CD4-positive, alpha-beta T cell treated with Interleukin-2 at 100 ng/mL for 4 hours (primary cell): ENCODE results near the gene LPP.
A peak's percentile ranks its signal among the peaks of the same experiment; 100 is the strongest.
"Not testable (repeated sequence)": the region's sequence is repeated elsewhere in the genome, so short reads cannot be mapped to it uniquely, and the experiment has no call there.

Experiments
- DNase-seq: peaks from one replicate; pipeline ENCODE4 v3.0.0-alpha.2; 2020; ENCODE audit warnings: low spot score

LPP gene

DNA sequence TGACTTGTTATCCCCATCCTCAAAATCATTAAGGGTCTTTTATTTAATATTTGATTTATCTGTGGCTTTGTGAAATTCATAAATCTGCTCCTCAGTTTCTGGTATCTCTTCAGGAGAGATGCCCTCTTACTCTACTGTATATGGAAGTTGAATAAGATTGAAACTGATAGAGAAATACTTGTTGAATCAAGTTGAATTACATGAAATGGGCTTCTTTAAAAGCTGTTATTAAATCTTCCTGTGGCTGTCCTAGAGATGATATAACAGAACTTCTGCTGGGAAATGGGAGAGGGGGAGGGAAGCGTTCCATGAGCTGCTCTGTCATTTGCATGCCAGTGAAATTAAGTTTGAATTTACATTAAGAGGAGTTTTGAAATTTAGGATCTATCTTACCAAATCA, 523.4 kb downstream of the LPP start:
- no peak for DNase-seq

DNA sequence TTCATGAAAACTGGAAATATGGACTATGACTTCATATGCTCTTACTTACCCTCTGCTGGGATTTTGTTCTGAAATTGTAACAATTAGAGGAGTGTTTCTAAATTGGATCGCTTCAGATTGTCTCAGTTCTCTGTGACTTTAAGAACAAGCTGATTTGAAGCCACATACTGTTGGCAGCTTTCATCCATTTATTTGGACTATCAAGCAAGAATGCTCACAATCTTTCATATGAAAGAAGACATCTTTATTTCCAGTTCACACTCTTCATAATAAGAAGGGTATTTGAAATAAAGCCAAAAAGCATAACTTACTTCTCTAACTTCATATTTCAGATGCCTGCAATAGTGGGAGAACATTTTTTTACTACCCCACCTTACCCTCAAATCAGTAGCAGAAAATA, 526.2 kb downstream of the LPP start:
- DNase-seq: no peak

GRCh38 chr3:188680605-188681004, 526.6 kb downstream of the LPP start:
- no peak for DNase-seq

- DNase-seq: no peak
Measured at GRCh38 chr3:188682316-188682715, 528.4 kb downstream of the LPP start.

DNA sequence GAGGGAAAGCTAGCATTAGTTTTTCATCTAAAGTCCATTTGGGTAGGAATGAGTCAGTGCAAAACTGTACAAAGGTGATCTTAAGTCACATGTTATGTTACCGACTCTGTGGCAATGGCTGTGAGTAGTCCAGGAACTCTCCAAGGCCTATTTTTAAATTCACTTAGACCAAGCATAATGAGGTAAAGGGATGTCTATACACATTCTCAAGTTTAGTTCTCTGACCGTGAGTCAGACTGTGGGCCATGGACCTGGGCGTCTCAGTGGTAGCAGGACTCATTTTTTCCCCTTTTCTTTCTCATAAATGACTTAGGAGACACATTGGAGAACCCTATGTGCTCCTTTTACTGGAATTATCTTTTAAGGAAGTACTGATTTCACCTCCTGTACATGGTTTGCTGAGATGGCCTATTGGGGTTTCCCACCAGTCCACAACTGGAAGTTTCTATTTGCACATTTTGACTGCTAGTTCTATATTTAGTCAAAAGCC, 529.1 kb downstream of the LPP start:
- DNase-seq: no peak

DNA sequence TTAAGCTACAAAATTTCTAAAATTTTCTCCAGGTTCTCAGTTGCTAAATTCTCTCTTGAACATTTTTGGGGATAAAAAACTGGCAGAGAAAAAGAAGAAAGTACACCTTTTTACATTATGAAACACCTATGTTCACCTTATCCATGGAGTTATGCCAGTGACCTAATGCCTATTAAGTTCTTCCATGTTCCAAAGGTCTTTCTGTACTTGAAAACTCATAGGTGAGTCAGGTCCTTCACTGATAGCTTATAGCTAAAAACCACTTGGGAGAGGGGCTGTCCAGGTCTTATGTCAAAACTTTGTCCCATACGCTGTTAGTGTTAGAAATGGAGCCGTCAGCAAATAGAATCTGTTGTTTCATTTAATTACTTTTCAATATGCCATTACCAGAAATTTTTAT, 530.3 kb downstream of the LPP start:
- no peak for DNase-seq

GRCh38 chr3:188685789-188686188, 531.8 kb downstream of the LPP start:
- no peak for DNase-seq

DNA sequence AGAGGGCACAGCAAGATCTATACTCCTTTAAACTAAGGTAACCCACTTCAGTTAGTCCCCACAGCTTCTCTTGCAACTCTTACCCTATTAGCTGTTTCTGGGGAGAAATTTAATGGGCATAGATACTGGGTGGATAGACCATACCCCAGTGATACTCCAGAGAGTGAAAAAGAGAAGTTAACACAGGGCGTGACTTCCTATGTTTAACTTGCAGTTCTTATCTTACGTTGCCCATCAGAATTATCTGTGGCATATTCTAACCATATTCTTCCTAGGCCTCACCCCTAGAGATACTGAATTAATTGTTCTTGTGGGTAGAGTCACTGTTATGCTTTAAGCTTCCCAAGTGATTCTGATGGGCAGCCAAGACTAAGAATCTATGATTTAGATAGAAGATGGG, 532.4 kb downstream of the LPP start:
- no peak for DNase-seq

DNA sequence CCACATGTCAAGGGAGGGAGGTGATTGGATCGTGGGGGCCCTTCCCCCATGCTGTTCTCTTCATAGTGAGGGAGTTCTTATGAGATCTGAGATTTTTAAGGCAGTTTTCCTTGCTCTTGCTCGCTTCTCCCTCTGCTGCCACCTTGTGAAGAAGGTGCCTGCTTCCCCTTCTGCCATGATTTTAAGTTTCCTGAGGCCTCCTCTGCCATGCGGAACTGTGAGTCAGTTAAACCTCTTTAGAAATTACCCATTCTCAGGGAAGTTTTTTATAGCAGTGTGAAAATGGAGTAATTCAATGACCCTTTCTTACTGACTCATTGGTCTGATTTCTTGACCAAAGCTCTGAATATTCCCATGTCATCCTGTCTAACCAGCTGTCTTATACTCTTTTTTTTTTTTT, 533.4 kb downstream of the LPP start:
- DNase-seq: peak; percentile 16

- no peak for DNase-seq
Measured at GRCh38 chr3:188689101-188689574, 535.2 kb downstream of the LPP start.

- DNase-seq: no peak
Measured at GRCh38 chr3:188690064-188690463, 536.1 kb downstream of the LPP start.

DNA sequence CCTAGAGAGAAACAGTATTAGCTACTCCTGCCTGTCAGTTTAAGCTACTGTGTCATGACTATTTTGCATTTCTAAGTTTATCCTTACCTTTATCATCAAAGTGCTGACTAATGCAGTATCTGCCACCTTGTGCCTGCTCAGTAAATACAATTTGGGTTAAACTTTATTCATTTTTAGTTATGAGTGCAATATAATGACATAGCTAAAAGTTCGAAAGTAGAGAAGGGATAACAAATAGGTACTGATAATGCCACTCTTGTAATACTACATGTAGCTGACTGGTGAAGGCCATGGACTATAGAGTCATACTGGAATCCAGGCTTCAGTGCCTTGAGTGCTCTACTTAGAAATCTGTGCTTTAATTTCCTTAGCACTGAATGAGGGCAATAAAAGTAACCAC, 537.0 kb downstream of the LPP start:
- no peak for DNase-seq

DNA sequence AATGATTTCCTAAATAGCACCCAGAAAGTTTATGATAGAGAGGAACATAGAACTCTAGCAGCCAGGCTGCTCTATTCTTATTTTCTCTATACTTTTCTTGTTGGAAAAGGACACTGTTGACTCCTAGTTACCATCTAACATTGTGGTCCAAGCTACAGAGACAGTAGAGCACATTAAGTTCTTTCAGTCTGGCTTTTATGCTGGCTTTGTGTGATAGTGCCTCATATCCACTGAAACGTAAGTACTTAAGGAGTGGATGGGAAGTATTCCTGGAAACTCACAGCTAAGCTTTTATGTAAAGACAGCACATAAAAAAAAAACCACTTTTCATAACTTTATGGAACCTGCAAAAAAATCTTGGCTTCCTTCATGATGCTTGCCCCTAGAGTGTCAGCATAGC, 537.7 kb downstream of the LPP start:
- DNase-seq: no peak

- no peak for DNase-seq
Measured at GRCh38 chr3:188692700-188693099, 538.7 kb downstream of the LPP start.

DNA sequence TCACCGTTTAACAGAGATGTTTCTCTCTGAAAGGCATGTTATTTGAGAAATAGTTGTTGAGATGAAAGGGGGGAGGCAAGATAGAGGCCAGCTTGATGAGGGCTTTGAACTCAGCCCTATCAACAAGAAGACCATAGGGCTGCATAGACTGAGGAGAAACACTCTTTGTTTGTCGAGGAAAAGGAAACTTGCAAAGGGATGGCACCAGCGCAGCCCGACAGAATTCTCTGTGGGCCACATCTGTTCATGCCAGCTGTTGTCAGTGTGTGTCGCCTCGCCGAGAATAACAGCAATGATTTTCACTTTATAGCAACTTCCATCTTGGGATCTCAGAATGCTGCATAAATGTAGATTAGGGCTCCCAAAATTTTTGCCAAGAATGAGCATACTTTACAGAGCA, 539.5 kb downstream of the LPP start:
- no peak for DNase-seq

DNA sequence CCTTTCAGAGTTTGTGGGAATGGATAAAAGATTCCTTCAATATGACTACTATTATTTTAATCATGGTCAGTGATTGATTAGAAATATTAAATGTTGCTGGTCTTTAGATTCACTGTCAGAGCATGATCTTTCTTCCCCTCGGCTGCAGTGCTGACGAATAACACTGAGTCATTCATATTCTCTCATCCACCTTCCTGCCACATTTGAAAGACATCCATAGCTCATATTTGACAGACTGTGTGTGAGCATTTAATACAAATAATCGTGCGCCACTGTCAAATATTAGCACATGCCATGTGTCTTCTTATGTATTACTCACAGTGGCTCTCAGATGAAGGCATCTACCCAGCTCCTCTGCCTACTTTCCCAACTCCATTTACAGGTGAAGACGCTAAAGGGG, 541.3 kb downstream of the LPP start:
- DNase-seq: no peak

DNA sequence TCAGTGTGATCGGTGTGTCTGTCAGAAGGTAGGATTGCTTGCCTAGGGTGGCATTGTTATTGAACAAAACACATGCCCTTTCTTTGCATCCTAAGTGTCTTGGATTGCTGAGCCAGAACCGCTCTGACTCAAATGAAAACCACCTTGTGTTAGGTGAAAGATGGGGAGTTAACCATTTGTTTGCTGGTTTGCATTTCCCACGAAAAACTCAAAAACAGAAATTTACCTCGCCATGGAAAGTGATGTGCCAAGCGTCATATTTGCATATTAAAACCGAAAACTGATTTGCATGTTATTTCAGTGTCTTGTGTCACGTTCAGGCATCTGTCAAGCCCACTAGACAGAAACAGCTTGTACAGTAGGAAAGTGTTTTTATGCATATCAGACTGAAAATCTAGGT, 543.2 kb downstream of the LPP start:
- DNase-seq: no peak

GRCh38 chr3:188698436-188698835, 544.5 kb downstream of the LPP start:
- DNase-seq: no peak

DNA sequence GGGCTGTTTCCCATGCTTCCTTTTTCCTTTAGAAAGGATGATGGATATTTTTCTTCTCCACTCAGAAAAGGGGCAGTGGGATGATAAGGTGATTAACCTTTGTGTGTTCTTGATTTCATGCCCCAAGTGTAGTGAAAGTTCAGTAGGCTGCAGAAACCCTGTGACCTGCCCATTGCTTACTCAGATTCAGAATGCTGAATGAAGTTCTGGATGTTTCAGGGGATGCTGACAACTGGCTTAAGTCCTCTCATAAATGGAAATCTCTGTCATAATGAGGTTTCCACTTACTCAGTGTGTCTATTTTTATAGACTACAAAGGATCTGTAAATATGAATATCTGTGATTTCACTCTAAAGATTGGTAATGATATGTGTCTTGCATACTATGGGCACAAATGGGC, 546.5 kb downstream of the LPP start:
- DNase-seq: no peak

DNA sequence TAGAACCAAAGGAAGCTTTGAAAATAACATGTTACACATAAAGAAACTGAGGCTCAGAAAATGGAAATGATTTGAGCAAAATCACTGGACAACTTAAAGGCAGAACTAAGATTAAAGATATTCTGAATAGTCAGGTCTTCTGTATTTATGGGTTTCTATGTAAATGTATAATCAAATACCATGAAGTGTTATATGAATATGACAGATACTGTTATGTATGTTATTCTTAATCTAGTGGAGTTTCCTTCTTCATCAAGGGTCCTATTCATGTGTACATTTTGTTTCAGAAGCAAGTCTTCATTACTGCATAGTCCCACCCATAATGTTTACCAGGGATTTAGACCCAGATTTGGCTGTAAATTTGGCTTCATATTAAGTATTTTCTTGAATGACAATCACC, 547.0 kb downstream of the LPP start:
- no peak for DNase-seq

DNA sequence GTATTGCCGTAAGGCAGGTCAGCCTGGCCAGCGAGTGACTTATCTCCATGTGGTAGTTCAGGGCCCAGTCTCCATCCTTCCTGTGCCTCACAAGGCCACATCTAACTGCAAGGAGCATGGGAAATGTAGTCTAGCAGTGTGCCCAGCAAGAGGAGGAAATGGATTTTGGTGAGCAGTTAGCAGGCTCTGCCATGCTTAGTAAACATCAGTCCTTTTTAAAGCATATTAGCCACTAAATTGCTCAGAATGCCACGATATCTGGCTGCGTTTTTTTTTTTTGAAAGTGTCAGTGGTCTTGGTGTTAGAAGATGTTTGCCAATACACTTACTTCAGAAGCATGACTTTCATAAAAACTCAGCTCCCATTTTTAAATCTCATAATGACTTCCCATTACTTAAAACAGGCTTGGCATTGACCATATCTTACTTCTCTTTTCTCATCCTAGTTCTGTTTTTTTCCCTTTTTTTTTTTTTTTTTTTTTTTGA, 547.6 kb downstream of the LPP start:
- DNase-seq: no peak

DNA sequence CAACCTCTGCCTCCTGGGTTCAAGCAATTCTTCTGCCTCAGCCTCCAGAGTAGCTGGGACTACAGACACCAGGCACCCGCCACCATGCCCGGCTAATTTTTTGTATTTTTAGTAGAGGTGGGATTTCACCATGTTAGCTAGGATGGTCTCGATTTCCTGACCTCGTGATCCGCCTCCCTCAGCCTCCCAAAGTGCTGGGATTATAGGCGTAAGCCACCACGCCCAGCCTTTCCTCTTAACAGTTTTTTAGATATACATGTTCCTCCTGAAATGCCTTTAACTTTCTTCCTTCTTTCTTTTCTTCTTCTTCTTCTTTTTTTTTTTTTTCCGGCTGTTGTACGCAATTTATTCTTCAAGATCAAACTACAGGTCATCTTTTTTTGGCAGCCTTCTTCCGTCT, 548.1 kb downstream of the LPP start:
- DNase-seq: not testable (repeated sequence)

DNA sequence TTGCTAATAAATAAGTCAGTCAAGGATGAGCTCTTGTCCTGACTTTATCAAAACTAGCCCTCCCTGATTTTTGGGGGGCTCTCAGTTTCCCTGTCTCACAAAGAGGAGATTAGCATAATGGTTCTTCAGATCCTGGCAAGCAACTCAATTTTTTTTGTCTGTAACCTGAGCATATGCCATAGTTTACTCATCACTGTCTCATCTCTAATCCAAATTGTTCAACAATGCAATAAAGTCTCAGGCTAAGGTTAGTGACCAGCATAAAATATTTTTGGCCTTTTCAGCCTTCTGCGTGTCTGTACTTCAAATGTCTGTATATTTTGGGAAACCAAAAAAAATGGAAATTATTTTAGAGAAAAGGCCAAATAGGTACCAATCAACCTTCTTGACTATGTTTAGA, 552.2 kb downstream of the LPP start:
- DNase-seq: no peak

DNA sequence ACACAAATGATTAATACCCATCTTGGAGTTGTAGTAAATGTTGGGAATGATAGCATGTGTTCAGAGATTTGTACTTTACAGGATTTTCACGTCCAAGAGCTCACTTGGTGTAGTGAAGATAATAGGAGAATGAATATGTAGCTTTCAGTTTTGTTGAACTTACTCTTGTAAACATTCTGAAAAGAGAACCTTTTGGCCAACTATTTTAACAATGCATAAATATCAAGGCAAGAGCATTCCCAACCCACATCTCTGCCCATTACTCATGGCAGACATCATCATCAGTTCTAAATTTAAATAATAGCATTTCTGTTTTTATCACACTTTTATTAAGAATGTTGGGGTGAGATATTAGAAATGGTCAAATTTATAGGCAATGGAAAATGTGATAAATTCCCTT, 552.6 kb downstream of the LPP start:
- no peak for DNase-seq
